ENCODE data around the gene MRPL14.
A peak's percentile ranks its signal among the peaks of the same experiment; 100 is the strongest.

MRPL14 gene

DNA sequence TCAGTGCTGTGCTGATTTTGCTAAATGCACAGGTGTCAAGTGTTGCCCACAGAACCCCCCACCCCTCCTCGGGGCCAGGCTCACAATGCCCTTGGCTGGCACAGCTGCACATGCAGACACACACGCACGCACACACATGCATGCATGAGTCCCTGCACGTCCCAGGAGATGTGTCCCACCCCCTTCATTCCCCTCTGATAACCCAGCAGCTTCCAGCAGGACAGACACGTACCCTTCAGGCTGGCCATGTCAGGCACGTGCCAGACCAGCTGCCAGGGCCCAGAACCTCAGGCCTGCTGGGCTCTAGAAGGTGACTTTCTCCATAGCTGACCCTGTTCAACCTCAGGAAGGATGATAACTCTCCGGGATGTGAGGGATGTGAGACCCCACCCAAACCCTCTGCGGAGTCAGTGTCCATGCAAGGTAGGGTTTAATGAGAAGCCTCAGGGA, 44.4 kb downstream of the MRPL14 start:
- no peak for DNase-seq (ENCODE audit: low read depth)
- no peak overlapping the region for H3K4me3 ChIP-seq (ENCODE audit: control insufficient read depth, low read depth, low read length)
- TF ChIP-seq, protein P1, sequence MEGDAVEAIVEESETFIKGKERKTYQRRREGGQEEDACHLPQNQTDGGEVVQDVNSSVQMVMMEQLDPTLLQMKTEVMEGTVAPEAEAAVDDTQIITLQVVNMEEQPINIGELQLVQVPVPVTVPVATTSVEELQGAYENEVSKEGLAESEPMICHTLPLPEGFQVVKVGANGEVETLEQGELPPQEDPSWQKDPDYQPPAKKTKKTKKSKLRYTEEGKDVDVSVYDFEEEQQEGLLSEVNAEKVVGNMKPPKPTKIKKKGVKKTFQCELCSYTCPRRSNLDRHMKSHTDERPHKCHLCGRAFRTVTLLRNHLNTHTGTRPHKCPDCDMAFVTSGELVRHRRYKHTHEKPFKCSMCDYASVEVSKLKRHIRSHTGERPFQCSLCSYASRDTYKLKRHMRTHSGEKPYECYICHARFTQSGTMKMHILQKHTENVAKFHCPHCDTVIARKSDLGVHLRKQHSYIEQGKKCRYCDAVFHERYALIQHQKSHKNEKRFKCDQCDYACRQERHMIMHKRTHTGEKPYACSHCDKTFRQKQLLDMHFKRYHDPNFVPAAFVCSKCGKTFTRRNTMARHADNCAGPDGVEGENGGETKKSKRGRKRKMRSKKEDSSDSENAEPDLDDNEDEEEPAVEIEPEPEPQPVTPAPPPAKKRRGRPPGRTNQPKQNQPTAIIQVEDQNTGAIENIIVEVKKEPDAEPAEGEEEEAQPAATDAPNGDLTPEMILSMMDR (conservative IDR thresholded peaks at IDR 0.05; ENCODE audit: control insufficient read depth, insufficient read depth, low read depth, low read length), result no peak

GRCh38 chr6:44081753-44082152, 45.5 kb downstream of the MRPL14 start:
- H3K4me3 ChIP-seq (ENCODE audit: control insufficient read depth, low read depth, low read length), result no peak overlapping the region
- TF ChIP-seq, protein P1 (conservative IDR thresholded peaks at IDR 0.05; ENCODE audit: control insufficient read depth, insufficient read depth, low read depth, low read length), result no peak
- no peak for DNase-seq (ENCODE audit: low read depth)

DNA sequence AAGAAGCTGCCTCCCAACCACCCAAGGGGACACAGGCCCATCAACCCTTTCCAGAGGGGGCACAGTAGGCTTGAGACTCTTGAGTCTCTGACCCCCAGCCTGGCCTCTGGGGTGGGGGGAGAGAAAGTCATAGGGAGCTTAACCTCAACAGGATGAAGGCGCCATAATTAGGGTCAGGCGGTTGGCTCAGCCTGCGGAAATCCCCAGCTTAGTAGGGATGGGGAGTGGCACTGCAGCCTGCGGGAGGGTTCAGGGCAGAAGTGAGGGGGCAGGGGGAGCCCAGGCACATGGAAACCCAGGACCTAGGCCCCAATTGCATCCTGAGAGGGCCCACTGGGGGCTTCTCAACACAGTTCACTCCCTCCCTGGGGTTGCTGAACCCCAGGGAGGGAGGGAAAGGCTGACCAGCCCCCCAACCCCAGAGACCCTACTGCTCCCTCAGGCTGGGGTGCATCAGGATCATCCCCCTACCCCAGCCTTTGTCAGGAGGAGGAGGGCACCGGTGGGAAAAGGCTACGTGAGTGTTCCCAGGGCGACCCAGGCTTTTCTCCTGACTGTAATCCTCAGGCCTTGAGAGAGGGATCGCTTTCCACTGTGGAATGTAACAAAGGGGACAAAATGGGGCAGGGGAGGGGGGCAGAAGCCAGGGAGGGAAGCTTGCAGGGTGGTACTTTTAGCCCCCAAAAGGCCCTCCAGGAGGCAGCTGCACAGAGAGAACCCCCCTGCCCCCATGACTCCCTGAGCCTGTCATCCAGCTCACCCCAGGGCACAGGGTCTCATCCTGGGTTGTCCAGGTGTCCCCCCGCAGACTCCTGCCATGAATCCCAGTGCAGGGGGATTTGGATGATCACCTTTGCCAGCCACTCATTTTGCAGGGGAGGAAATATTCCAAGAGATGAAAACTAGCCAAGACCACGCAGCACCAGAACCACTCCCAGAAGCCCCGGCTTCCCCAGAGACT, 46.4 kb downstream of the MRPL14 start:
- no peak overlapping the region for H3K4me3 ChIP-seq (ENCODE audit: control insufficient read depth, low read depth, low read length)
- TF ChIP-seq, protein P1 (conservative IDR thresholded peaks at IDR 0.05; ENCODE audit: control insufficient read depth, insufficient read depth, low read depth, low read length), result no peak
- DNase-seq (ENCODE audit: low read depth), result no peak

DNA sequence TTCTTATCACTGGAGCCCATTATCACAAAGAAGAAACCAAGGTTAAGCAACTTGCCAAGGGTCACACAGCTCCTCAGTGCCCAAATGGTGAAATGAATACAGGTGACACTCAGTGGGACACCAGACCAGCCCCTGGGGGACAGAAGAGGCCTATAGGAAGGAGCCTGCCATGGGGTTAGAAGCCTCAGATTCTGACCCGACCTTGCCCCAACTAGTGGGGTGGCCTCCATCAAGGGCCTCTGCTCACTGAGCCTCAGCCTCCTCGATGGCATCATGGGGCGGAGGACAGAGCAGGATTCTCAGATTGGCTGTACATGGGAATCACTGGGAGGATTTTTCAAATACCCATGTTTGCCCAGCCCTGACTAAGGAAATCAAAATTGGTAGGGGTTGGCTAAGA, 47.6 kb downstream of the MRPL14 start:
- TF ChIP-seq, protein P1 (conservative IDR thresholded peaks at IDR 0.05; ENCODE audit: control insufficient read depth, insufficient read depth, low read depth, low read length), result no peak
- no peak overlapping the region for H3K4me3 ChIP-seq (ENCODE audit: control insufficient read depth, low read depth, low read length)
- no peak for DNase-seq (ENCODE audit: low read depth)

GRCh38 chr6:44078827-44079671, 48.2 kb downstream of the MRPL14 start:
- TF ChIP-seq, protein P1 (conservative IDR thresholded peaks at IDR 0.05; ENCODE audit: control insufficient read depth, insufficient read depth, low read depth, low read length), result peak; percentile 94
- H3K4me3 ChIP-seq (ENCODE audit: control insufficient read depth, low read depth, low read length), result no peak overlapping the region
- DNase-seq (ENCODE audit: low read depth), result peak; percentile 68

- TF ChIP-seq, protein P1 (conservative IDR thresholded peaks at IDR 0.05; ENCODE audit: control insufficient read depth, insufficient read depth, low read depth, low read length), result no peak
- DNase-seq (ENCODE audit: low read depth), result no peak
- H3K4me3 ChIP-seq (ENCODE audit: control insufficient read depth, low read depth, low read length), result no peak overlapping the region
Measured at GRCh38 chr6:44078219-44078826, 48.9 kb downstream of the MRPL14 start.
